Heart left ventricle (tissue), 16 donors: ENCODE results near the gene TCF7. TPM values are rescaled to one million over a fixed set of nuclear protein-coding genes. Genes with fewer than 3 reads are reported as not detected.

Source experiments
- ATAC-seq, 4 donors: fragments of 200-7000 bp; cut with Tn5 transposase; one replicate each; pipeline ENCODE4 v1.9.1; 2020 to 2022; ENCODE audit warnings: moderate library complexity in 4 of 4, mild to moderate bottlenecking in 3 of 4, moderate number of reproducible peaks in 1 of 4
- DNase-seq, 5 donors: peaks; one replicate each; pipeline ENCODE4 v3.0.0-alpha.2; 2020
- H3K27ac ChIP-seq, 12 donors: fragments of 200-600 bp; sonication (generic) in 4 of 12; one replicate each; pipeline versions ENCODE4 v1.5.0 to v1.8.0; 2016 to 2022; ENCODE audit warnings: mild to moderate bottlenecking in 2 of 12
- H3K27me3 ChIP-seq, 9 donors: fragments of 200-600 bp; sonication (generic) in 2 of 9; one replicate each; pipeline versions ENCODE4 v1.5.1 to v1.8.0; 2016 to 2022; ENCODE audit warnings: mild to moderate bottlenecking in 3 of 9
- H3K36me3 ChIP-seq, 9 donors: fragments of 200-600 bp; sonication (generic) in 2 of 9; one replicate each; pipeline versions ENCODE4 v1.5.0 to v1.8.0; 2018 to 2022; ENCODE audit warnings: mild to moderate bottlenecking in 2 of 9
- H3K4me1 ChIP-seq, 12 donors: fragments of 200-600 bp; sonication (generic) in 4 of 12; one replicate each; pipeline versions ENCODE4 v1.5.0 to v1.8.0; 2016 to 2022; ENCODE audit warnings: mild to moderate bottlenecking in 3 of 12
- H3K4me3 ChIP-seq, 12 donors: fragments of 200-600 bp; sonication (generic) in 4 of 12; one replicate each; pipeline versions ENCODE4 v1.5.0 to v1.8.0; 2017 to 2022; ENCODE audit warnings: mild to moderate bottlenecking in 9 of 12, moderate library complexity in 4 of 12
- H3K9me3 ChIP-seq, 12 donors: fragments of 200-600 bp; sonication (generic) in 4 of 12; one replicate each; pipeline versions ENCODE4 v1.5.0 to v1.8.0; 2016 to 2022; ENCODE audit warnings: mild to moderate bottlenecking in 1 of 12
- POLR2A ChIP-seq, 2 donors: fragments of 450-650 bp; IDR thresholded peaks; one replicate each; pipeline ENCODE4 v1.6.1; 2017; ENCODE audit warnings: antibody characterized with exemption in 2 of 2, mild to moderate bottlenecking in 2 of 2, moderate library complexity in 2 of 2
- WGBS, 4 donors: extraction: QIAGEN DNeasy Blood & Tissue Kit in 2 of 4; methylation state at CpG; one replicate each; pipeline versions ENCODE4 v1.1.5 to v1.1.7; 2013 to 2018; 5-methylcytosine and 5-hydroxymethylcytosine counted together
- intact Hi-C, 10 donors: fragments of 100-400 bp; cut with DNase I; formaldehyde crosslinking; loops; one replicate each; pipeline versions ENCODE4 v1.11.1 to v1.14.2; 2022
- polyA plus RNA-seq, 2 donors: library from polyadenylated mRNA; stranded (reverse); fragments of 200-250 nt; gene quantifications; one replicate each; pipeline ENCODE4 v1.2.3, GENCODE V29; 2013
- total RNA-seq, 9 donors: library from RNA; depleted of rRNA in 2 of 9; stranded (reverse); fragments of >200 nt in 2 of 9; fragmentation: NEBNext Ultra II Directional in 3 of 9; extraction: Animal tissue kit (Norgen Biotek cat#: 25700) in 3 of 9; gene quantifications; one replicate each; pipeline versions ENCODE4 v1.1.0 to v1.2.4, GENCODE V29; 2016 to 2023
- TF ChIP-seq, protein P1 (sequence below), 12 donors: fragments of 200-600 bp; sonication (generic) in 4 of 12; IDR thresholded peaks; one replicate each; pipeline versions ENCODE4 v1.5.0 to v1.8.0; 2018 to 2022; ENCODE audit warnings: antibody characterized with exemption in 12 of 12, mild to moderate bottlenecking in 5 of 12
- donor health status: ischemic (EF 13 %, LVEDD 7.1; RV severe dilation, severe dysfunction).
- donor health status: healthy with polysubstance abuse.
- donor health status: DM: no; HTN: yes; CAD: no.
- donor health status: DM: no; HTN: no; CAD: no.
- donor health status: ischemic (EF 25% LVEDD 6.9; RV normal size, moderate dysfunction).
- donor health status: ischemic (EF 25% LVEDD 5.7; RV mildly dilated, moderate dysfunction).
- donor health status: healthy.
- donor health status: DM: yes; HTN: yes; CAD: no.
- donor health status: ischemic (EF 35%, LVEDD 5.7; RV mildly dilated, moderate dysfunction).
- donor health status: nonischemic (EF 11% LVEDD 7.7; RV severe dilation, severe dysfunction).
- donor health status: DM: yes; HTN: yes; CAD: no.
- donor health status: PGD.
- donor health status: ischemic (EF 29% LVEDD 5.4; RV normal size, mild dysfunction).
- donor health status: nonischemic (EF 23%, LVEDD 6.1; RV moderate dilation, normal function).

The TCF7 gene
- total and polyA plus RNA-seq, 11 donors = 0.79 to 5.2 (median 1.9) TPM

DNA sequence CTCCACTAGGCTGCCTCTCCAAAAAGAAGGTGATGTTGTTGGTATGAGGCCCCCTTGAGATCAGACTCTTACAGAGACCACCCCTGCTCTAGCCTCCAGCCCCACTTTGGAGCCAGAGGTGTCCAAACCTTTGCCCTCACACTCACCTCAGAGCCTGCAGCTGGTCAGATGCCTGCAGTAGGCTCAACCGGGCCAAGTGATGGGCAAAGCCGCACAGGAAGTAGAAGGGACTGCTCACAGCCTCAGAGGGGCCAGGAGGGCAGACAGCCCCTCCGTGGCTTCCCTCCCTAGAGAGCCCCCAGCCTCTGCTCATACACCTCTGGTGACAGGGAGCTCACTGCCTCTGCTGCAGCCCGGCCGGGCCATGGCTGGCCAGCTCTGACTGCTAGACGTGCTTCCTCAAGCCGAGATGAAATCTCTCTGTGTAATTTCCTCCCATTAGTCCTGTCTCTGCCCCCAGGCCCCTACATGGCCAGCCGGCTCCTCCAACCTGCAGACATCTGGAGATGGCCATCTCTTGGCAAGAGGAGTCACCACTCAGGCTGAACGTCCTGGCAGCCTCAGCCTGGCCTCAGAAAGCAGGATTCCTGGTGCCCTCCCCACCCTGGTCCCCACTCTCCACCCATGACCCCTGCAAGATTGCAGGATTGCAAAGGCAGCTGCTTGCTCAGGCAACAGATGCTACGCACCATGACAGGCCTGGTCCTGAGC lies 7.3 kb upstream of the TCF7 start:
- peaks cover 0 to 11% (median 0%) of the 10 kb centered on the region in 9 donors for H3K27me3 ChIP-seq
- H3K9me3 ChIP-seq = no peaks in the 10 kb centered on the region
- ATAC-seq (no peak), DNase-seq (no peak)
- intact Hi-C loops = no loop called here
- no peak overlapping the region for H3K27ac ChIP-seq
- H3K4me3 ChIP-seq = no peak overlapping the region
- TF ChIP-seq, protein P1, sequence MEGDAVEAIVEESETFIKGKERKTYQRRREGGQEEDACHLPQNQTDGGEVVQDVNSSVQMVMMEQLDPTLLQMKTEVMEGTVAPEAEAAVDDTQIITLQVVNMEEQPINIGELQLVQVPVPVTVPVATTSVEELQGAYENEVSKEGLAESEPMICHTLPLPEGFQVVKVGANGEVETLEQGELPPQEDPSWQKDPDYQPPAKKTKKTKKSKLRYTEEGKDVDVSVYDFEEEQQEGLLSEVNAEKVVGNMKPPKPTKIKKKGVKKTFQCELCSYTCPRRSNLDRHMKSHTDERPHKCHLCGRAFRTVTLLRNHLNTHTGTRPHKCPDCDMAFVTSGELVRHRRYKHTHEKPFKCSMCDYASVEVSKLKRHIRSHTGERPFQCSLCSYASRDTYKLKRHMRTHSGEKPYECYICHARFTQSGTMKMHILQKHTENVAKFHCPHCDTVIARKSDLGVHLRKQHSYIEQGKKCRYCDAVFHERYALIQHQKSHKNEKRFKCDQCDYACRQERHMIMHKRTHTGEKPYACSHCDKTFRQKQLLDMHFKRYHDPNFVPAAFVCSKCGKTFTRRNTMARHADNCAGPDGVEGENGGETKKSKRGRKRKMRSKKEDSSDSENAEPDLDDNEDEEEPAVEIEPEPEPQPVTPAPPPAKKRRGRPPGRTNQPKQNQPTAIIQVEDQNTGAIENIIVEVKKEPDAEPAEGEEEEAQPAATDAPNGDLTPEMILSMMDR (IDR thresholded peaks at IDR 0.05) = no peak
- no peak for TF ChIP-seq POLR2A (IDR thresholded peaks at IDR 0.05)
- peaks cover 0 to 13% (median 0%) of the 10 kb centered on the region in 12 donors for H3K4me1 ChIP-seq
- no peaks in the 10 kb centered on the region for H3K36me3 ChIP-seq
- WGBS, 4 donors = 73 to 88% (median 79%) methylated on average over 3 to 10 of the region's 10 CpGs

DNA sequence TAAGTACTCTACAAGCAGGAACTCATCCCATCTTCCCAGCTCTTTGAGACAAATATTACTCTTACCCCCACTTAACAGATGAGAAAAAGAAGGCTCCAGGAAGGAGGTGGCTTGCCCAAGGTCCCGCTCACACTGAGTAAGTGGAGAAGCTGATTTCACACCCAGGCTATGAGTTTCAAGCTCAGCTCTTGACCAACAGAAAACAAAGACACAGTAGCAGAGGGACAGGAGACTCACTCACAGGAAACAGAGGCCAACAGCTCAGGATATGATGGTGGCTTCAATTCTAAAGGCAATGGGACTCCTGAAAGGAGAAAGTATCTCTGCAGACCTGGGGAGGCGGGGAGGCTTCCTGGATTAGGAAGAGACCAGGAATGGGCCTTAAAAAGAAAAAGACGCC lies 6.7 kb upstream of the TCF7 start:
- DNase-seq (no peak), ATAC-seq (no peak)
- intact Hi-C loops = no loop called here
- TF ChIP-seq, protein P1 (IDR thresholded peaks at IDR 0.05) = no peak
- no peak for TF ChIP-seq POLR2A (IDR thresholded peaks at IDR 0.05)
- H3K4me1 ChIP-seq = peaks cover 0 to 11% (median 0%) of the 10 kb centered on the region in 12 donors
- 86 to 100% (median 96%) methylated on average over 3 of the region's 3 CpGs for WGBS, 4 donors
- no peaks in the 10 kb centered on the region for H3K9me3 ChIP-seq
- H3K27ac ChIP-seq = no peak overlapping the region
- no peak overlapping the region for H3K4me3 ChIP-seq
- peaks cover 0 to 17% (median 6%) of the 10 kb centered on the region in 9 donors for H3K27me3 ChIP-seq
- H3K36me3 ChIP-seq = no peaks in the 10 kb centered on the region

DNA sequence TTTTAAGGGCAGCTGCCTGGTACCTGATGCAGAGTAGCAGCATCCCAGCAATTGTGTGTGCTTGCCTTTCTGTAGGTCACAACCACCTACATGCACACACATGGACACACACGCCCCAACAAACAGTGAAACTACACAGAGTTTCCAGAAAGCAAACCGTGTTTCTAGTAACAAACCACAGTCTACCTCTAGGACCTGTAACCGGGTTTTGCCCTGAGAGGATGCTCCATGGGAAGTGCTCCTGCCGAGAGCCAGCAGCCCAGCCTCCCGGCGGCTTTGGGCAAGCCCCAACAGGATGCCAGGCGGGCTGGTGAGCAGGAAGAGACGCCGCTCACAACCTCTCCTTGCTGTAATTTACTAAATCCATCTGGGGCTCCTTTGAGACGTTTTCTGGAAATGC lies 4.1 kb upstream of the TCF7 start:
- no peak for ATAC-seq
- H3K27me3 ChIP-seq = peaks cover 0 to 28% (median 16%) of the 10 kb centered on the region in 9 donors
- H3K4me3 ChIP-seq = no peak overlapping the region
- intact Hi-C loops = no loop called here
- no peak for DNase-seq
- no peak for TF ChIP-seq POLR2A (IDR thresholded peaks at IDR 0.05)
- TF ChIP-seq, protein P1 (IDR thresholded peaks at IDR 0.05) = no peak
- H3K36me3 ChIP-seq = no peaks in the 10 kb centered on the region
- H3K9me3 ChIP-seq = no peaks in the 10 kb centered on the region
- WGBS, 4 donors = 62 to 87% (median 76%) methylated on average over 10 of the region's 10 CpGs
- H3K27ac ChIP-seq = no peak overlapping the region
- H3K4me1 ChIP-seq = peaks cover 0 to 19% (median 13%) of the 10 kb centered on the region in 12 donors

DNA sequence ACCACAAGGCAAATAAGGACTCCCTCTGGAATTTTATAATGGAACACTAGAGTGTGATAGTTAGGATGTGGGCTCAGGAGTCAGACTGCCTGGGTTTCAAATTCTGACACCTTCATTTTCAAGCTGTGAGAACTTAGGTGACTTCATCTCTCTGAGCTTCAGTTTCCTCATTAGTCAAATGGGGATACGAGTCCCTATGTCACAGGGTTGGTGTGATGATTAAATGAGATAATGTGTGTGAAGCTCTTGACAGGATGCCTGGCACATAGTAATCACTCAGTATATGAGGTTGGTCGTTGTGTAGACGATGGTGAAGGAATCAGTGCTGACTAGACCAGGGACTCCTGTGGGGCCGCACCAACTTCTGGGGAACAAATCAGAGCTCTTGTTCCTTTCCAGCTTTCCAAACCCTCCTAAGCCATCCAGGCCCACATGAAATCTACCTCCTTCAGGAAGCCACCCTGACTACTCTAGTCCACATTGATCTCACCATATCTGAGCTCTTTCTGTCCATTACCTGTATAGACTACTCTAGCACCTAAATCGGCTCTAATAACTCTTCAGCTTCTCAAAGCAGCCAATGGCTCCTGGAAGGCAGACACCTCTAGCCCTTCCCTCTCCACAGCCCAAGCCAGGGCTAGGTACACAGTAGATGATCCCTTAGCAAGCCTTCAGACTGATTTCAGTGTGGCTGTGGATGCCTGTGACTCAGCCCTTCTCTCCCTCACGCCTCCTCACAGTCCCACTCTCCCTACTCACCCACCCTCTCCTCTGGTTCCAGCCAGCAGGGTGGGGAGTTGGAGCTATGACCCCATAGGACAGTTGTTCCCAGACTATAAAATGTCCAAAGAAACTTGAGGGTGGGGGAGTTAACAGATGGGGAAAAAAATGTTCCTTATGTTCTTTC lies 2.5 kb upstream of the TCF7 start:
- Histone ChIP-seq H3K9me3 (no peaks in the 10 kb centered on the region), H3K36me3 (no peaks in the 10 kb centered on the region), H3K4me3 (no peak overlapping the region), H3K4me1 (peaks cover 0 to 26% (median 13%) of the 10 kb centered on the region in 12 donors), H3K27me3 (peaks cover 0 to 28% (median 18%) of the 10 kb centered on the region in 9 donors), H3K27ac (no peak overlapping the region)
- intact Hi-C loops = no loop called here
- TF ChIP-seq, protein P1 (IDR thresholded peaks at IDR 0.05) = no peak
- TF ChIP-seq POLR2A (IDR thresholded peaks at IDR 0.05) = no peak
- DNase-seq = no peak
- ATAC-seq = no peak
- WGBS, 4 donors = 89 to 94% (median 91%) methylated on average over 6 of the region's 6 CpGs
